HCT116 (cell line): ENCODE data around the gene TRIM24. TPM values are rescaled to one million over a fixed set of nuclear protein-coding genes. Genes with fewer than 3 reads are reported as not detected.

Experiments used
- ATAC-seq: fragments of 200-7000 bp; cut with Tn5 transposase; 2 replicates; pipeline ENCODE4 v1.9.1; 2020; ENCODE audit warnings: mild to moderate bottlenecking, moderate library complexity
- BruUV-seq: library from RNA; stranded (reverse); fragments of 400-500 nt; replicated peaks from 2 replicates; lab custom pipeline; 2021; lab: Mats Ljungman, UMichigan
- CTCF ChIA-PET: fragments of 300-600 bp; sonication (Branson Sonifier 250); formaldehyde crosslinking; loops from one replicate; lab custom pipeline; 2021; ENCODE audit warnings: antibody characterized with exemption; lab: Charles Lee
- POLR2A ChIA-PET: fragments of 300-600, 350-600 bp; sonication (Branson Sonifier 250); formaldehyde crosslinking; loops from one replicate; lab custom pipeline; 2021; ENCODE audit warnings: antibody characterized with exemption; lab: Charles Lee
- RAD21 ChIA-PET, 2 experiments: fragments of 300-600 bp; sonication (Branson Sonifier 250); formaldehyde crosslinking; loops; one replicate each; lab custom pipeline; 2023; ENCODE audit warnings: low total read pairs in 2 of 2; ENCODE audit not compliant: uncharacterized antibody in 2 of 2, unreplicated experiment in 2 of 2, low non-redundant PET in 1 of 2; lab: Charles Lee
- DNase-seq: peaks from one replicate; pipeline ENCODE4 v3.0.0-alpha.2; 2010; ENCODE audit warnings: low read depth, low spot score
- H2AFZ ChIP-seq: fragments of 200-600 bp; shearing (Covaris generic), sonication (generic); 2 replicates; pipeline ENCODE4 v1.6.1; 2017; ENCODE audit warnings: low read depth, mixed run types, mixed read lengths, antibody characterized with exemption, low read length; ENCODE audit not compliant: poor library complexity, severe bottlenecking
- H3K27ac ChIP-seq: 2 replicates; pipeline ENCODE4 v1.5.1; 2012; ENCODE audit warnings: low read depth, low read length
- H3K27me3 ChIP-seq: fragments of 200-600 bp; sonication (generic); 2 replicates; pipeline ENCODE4 v1.6.1; 2016; ENCODE audit warnings: mixed run types, low read length, mixed read lengths; ENCODE audit not compliant: insufficient read depth
- H3K36me3 ChIP-seq, 2 experiments: fragments of 200-500 bp in 1 of 2; fragments of 200-600 bp in 1 of 2; sonication (Bioruptor generic) in 1 of 2; sonication (generic) in 1 of 2; 2 replicates each; pipeline versions ENCODE4 v1.5.1 to v1.6.1; 2014 to 2016; ENCODE audit warnings: low read length in 2 of 2, inconsistent platforms in 1 of 2, mixed read lengths in 1 of 2, mixed run types in 1 of 2; ENCODE audit not compliant: insufficient read depth in 2 of 2, control insufficient read depth in 1 of 2
- H3K4me1 ChIP-seq, 2 experiments: fragments of 200-600 bp in 1 of 2; sonication (generic) in 1 of 2; 2 replicates each; pipeline versions ENCODE4 v1.5.1 to v1.6.1; 2012 to 2017; ENCODE audit warnings: low read length in 2 of 2, inconsistent platforms in 1 of 2, mild to moderate bottlenecking in 1 of 2, mixed read lengths in 1 of 2, mixed run types in 1 of 2, moderate library complexity in 1 of 2; ENCODE audit not compliant: insufficient read depth in 2 of 2, control insufficient read depth in 1 of 2
- H3K4me2 ChIP-seq: fragments of 200-600 bp; sonication (generic); 2 replicates; pipeline ENCODE4 v1.6.1; 2017; ENCODE audit warnings: mixed run types, low read length, mixed read lengths
- H3K4me3 ChIP-seq, 2 experiments: fragments of 200-600 bp in 1 of 2; sonication (generic) in 1 of 2; replicated peaks in 1 of 2; 2 replicates each; pipeline ENCODE4 v1.5.1; 2011 to 2016; ENCODE audit warnings: low read length in 2 of 2, control low read depth in 1 of 2, low read depth in 1 of 2, mild to moderate bottlenecking in 1 of 2, mixed read lengths in 1 of 2, mixed run types in 1 of 2
- H3K79me2 ChIP-seq: fragments of 200-600 bp; sonication (generic); 2 replicates; pipeline ENCODE4 v1.6.1; 2017; ENCODE audit warnings: mild to moderate bottlenecking, mixed run types, low read length, moderate library complexity, mixed read lengths; ENCODE audit not compliant: insufficient read depth
- H3K9ac ChIP-seq: fragments of 200-600 bp; sonication (generic); 2 replicates; pipeline ENCODE4 v1.6.1; 2016; ENCODE audit warnings: low read length, mixed read lengths
- H3K9me2 ChIP-seq: fragments of 200-600 bp; sonication (generic), shearing (Covaris generic); 2 replicates; pipeline ENCODE4 v1.6.1; 2017; ENCODE audit warnings: mixed run types, mild to moderate bottlenecking, moderate library complexity; ENCODE audit not compliant: insufficient read depth
- H3K9me3 ChIP-seq, 2 experiments: fragments of 200-500 bp in 1 of 2; fragments of 200-600 bp in 1 of 2; sonication (Bioruptor generic) in 1 of 2; sonication (generic) in 1 of 2; 2 replicates each; pipeline ENCODE4 v1.6.1; 2014 to 2017; ENCODE audit warnings: low read length in 2 of 2, mixed read lengths in 2 of 2, inconsistent platforms in 1 of 2, low read depth in 1 of 2, mild to moderate bottlenecking in 1 of 2, mixed run types in 1 of 2, moderate library complexity in 1 of 2; ENCODE audit not compliant: control insufficient read depth in 1 of 2, insufficient read depth in 1 of 2
- H4K20me1 ChIP-seq: fragments of 200-600 bp; sonication (generic), shearing (Covaris generic); 2 replicates; pipeline ENCODE4 v1.6.1; 2017; ENCODE audit warnings: mixed run types, mild to moderate bottlenecking, moderate library complexity; ENCODE audit not compliant: insufficient read depth
- EGR1 ChIP-seq: IDR thresholded peaks from 2 replicates; pipeline ENCODE4 v1.6.1; 2012; ENCODE audit warnings: low read depth
- ELF1 ChIP-seq: IDR thresholded peaks from 2 replicates; pipeline ENCODE4 v1.6.1; 2012; ENCODE audit warnings: low read depth, borderline replicate concordance
- EZH2 ChIP-seq: fragments of 200-600 bp; sonication (generic); IDR thresholded peaks from 2 replicates; pipeline ENCODE4 v1.6.1; 2017; ENCODE audit warnings: antibody characterized with exemption, mixed run types
- FOSL1 ChIP-seq: IDR thresholded peaks from 2 replicates; pipeline ENCODE4 v1.6.1; 2012; ENCODE audit warnings: low read depth
- JUND ChIP-seq: IDR thresholded peaks from 2 replicates; pipeline ENCODE4 v1.6.1; 2012
- MAX ChIP-seq: IDR thresholded peaks from 2 replicates; pipeline ENCODE4 v1.6.1; 2012
- POLR2AphosphoS5 ChIP-seq: IDR thresholded peaks from 2 replicates; pipeline ENCODE4 v1.6.1; 2011; ENCODE audit warnings: mild to moderate bottlenecking, low read depth, low read length, moderate library complexity
- REST ChIP-seq: IDR thresholded peaks from 2 replicates; pipeline ENCODE4 v1.6.1; 2012; ENCODE audit warnings: low read depth
- SP1 ChIP-seq: IDR thresholded peaks from 2 replicates; pipeline ENCODE4 v1.6.1; 2012; ENCODE audit warnings: low read depth
- SRF ChIP-seq: IDR thresholded peaks from 2 replicates; pipeline ENCODE4 v1.6.1; 2012; ENCODE audit warnings: low read depth
- ZFX ChIP-seq: fragments of 450-650 bp; IDR thresholded peaks from 2 replicates; pipeline ENCODE4 v1.6.1; 2017
- ZNF274 ChIP-seq: fragments of 200-500 bp; sonication (Bioruptor generic); IDR thresholded peaks from 2 replicates; pipeline ENCODE4 v1.6.1; 2014; ENCODE audit warnings: mild to moderate bottlenecking, low read depth, low read length, inconsistent platforms
- intact Hi-C: fragments of 100-400 bp; cut with micrococcal nuclease; formaldehyde crosslinking; loops from 2 replicates; pipeline ENCODE4 v1.10.0; 2022
- total RNA-seq: library from RNA; stranded (reverse); gene quantifications from one replicate; pipeline ENCODE4 v1.2.1, GENCODE V29; 2021; ENCODE audit not compliant: unreplicated experiment
- TF ChIP-seq, protein P1 (sequence below): IDR thresholded peaks from 2 replicates; pipeline ENCODE4 v1.6.1; 2012
- TF ChIP-seq, protein P2 (sequence below): IDR thresholded peaks from 2 replicates; pipeline ENCODE4 v1.6.1; 2011; ENCODE audit warnings: mild to moderate bottlenecking, low read length, moderate library complexity; ENCODE audit not compliant: insufficient replicate concordance; ENCODE audit errors: extremely low read depth

TRIM24 gene
- total RNA-seq, 1 experiment from 2014 or later: 12.8 TPM

GRCh38 chr7:138568655-138569054, 108.6 kb downstream of the TRIM24 start:
- no peaks in the 10 kb centered on the region for H3K27me3 ChIP-seq
- TF ChIP-seq, protein P1, sequence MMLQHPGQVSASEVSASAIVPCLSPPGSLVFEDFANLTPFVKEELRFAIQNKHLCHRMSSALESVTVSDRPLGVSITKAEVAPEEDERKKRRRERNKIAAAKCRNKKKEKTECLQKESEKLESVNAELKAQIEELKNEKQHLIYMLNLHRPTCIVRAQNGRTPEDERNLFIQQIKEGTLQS: no peak
- TF ChIP-seq FOSL1: no peak
- TF ChIP-seq SP1: no peak
- TF ChIP-seq, protein P2, sequence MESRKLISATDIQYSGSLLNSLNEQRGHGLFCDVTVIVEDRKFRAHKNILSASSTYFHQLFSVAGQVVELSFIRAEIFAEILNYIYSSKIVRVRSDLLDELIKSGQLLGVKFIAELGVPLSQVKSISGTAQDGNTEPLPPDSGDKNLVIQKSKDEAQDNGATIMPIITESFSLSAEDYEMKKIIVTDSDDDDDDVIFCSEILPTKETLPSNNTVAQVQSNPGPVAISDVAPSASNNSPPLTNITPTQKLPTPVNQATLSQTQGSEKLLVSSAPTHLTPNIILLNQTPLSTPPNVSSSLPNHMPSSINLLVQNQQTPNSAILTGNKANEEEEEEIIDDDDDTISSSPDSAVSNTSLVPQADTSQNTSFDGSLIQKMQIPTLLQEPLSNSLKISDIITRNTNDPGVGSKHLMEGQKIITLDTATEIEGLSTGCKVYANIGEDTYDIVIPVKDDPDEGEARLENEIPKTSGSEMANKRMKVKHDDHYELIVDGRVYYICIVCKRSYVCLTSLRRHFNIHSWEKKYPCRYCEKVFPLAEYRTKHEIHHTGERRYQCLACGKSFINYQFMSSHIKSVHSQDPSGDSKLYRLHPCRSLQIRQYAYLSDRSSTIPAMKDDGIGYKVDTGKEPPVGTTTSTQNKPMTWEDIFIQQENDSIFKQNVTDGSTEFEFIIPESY: no peak
- TF ChIP-seq ZFX: no peak
- TF ChIP-seq MAX: no peak
- no peak for TF ChIP-seq ELF1
- no peak for TF ChIP-seq JUND
- TF ChIP-seq ZNF274: no peak
- no peak for TF ChIP-seq POLR2AphosphoS5
- TF ChIP-seq EZH2: no peak
- no peak for TF ChIP-seq SRF
- no peak for TF ChIP-seq REST
- no peak for TF ChIP-seq EGR1
- H4K20me1 ChIP-seq: no peaks in the 10 kb centered on the region
- no peaks in the 10 kb centered on the region for H3K9me2 ChIP-seq
- H3K4me2 ChIP-seq: no peak overlapping the region
- ChIA-PET CTCF (no interaction called here), RAD21 (interaction anchor here in 1 of 2 experiments (0.6 kb wide), 1 partner anchor 229 kb away, joined by 7 read pairs; no protein-coding TSS in a partner anchor), POLR2A (no interaction called here)
- H3K4me3 ChIP-seq: no peak overlapping the region
- no peak overlapping the region for H3K9ac ChIP-seq
- H3K79me2 ChIP-seq: no peaks in the 10 kb centered on the region
- DNase-seq (no peak), ATAC-seq (no peak)
- BruUV-seq: no TSS peak
- peaks cover 0 to 4% of the 10 kb centered on the region in 2 experiments; a peak in 1 of 4 replicates for H3K36me3 ChIP-seq
- H3K27ac ChIP-seq: no peak overlapping the region
- intact Hi-C loops: no loop called here
- no peaks in the 10 kb centered on the region for H3K4me1 ChIP-seq
- H2AFZ ChIP-seq: no peak overlapping the region
- peaks cover 7 to 9% of the 10 kb centered on the region in 2 experiments; a peak in 3 of 4 replicates for H3K9me3 ChIP-seq
